Nephron progenitor cell (in vitro differentiated cells): ENCODE data around the gene EIF5B.
A peak's percentile ranks its signal among the peaks of the same experiment; 100 is the strongest.
"Not testable (repeated sequence)": the region's sequence is repeated elsewhere in the genome, so short reads cannot be mapped to it uniquely, and the experiment has no call there.

Source experiments
- DNase-seq: peaks from one replicate; pipeline ENCODE4 v3.0.0; 2021
- H3K27ac Mint-ChIP-seq: 2 replicates; pipeline ENCODE4 v1.8.0; 2021; ENCODE audit warnings: mild to moderate bottlenecking, moderate library complexity, mixed read lengths
- H3K27me3 Mint-ChIP-seq: 2 replicates; pipeline ENCODE4 v1.8.0; 2021; ENCODE audit warnings: mild to moderate bottlenecking, low read depth, mixed read lengths; ENCODE audit not compliant: poor library complexity
- H3K36me3 Mint-ChIP-seq: 2 replicates; pipeline ENCODE4 v1.8.0; 2021; ENCODE audit warnings: low read depth, mixed read lengths
- H3K4me1 Mint-ChIP-seq: 2 replicates; pipeline ENCODE4 v1.8.0; 2021; ENCODE audit warnings: mixed read lengths
- H3K4me3 Mint-ChIP-seq: 2 replicates; pipeline ENCODE4 v1.8.0; 2021; ENCODE audit warnings: mild to moderate bottlenecking, moderate library complexity, mixed read lengths
- H3K9me3 Mint-ChIP-seq: 2 replicates; pipeline ENCODE4 v1.8.0; 2021; ENCODE audit warnings: mild to moderate bottlenecking, moderate library complexity, mixed read lengths
- CTCF ChIP-seq: fragments of 200-600 bp; sonication (generic); IDR thresholded peaks from 2 replicates; pipeline ENCODE4 v1.5.0; 2021; ENCODE audit warnings: antibody characterized with exemption

The EIF5B gene, protein sequence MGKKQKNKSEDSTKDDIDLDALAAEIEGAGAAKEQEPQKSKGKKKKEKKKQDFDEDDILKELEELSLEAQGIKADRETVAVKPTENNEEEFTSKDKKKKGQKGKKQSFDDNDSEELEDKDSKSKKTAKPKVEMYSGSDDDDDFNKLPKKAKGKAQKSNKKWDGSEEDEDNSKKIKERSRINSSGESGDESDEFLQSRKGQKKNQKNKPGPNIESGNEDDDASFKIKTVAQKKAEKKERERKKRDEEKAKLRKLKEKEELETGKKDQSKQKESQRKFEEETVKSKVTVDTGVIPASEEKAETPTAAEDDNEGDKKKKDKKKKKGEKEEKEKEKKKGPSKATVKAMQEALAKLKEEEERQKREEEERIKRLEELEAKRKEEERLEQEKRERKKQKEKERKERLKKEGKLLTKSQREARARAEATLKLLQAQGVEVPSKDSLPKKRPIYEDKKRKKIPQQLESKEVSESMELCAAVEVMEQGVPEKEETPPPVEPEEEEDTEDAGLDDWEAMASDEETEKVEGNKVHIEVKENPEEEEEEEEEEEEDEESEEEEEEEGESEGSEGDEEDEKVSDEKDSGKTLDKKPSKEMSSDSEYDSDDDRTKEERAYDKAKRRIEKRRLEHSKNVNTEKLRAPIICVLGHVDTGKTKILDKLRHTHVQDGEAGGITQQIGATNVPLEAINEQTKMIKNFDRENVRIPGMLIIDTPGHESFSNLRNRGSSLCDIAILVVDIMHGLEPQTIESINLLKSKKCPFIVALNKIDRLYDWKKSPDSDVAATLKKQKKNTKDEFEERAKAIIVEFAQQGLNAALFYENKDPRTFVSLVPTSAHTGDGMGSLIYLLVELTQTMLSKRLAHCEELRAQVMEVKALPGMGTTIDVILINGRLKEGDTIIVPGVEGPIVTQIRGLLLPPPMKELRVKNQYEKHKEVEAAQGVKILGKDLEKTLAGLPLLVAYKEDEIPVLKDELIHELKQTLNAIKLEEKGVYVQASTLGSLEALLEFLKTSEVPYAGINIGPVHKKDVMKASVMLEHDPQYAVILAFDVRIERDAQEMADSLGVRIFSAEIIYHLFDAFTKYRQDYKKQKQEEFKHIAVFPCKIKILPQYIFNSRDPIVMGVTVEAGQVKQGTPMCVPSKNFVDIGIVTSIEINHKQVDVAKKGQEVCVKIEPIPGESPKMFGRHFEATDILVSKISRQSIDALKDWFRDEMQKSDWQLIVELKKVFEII

GRCh38 chr2:99337113-99338028, at the start of gene EIF5B:
Gene EIF5B, plus strand, starts transcription at chr2:99337389. Its CDS starts 166 bp downstream, at chr2:99337555.
- Mint-ChIP-seq H3K36me3 (peaks cover 14% of the 10 kb centered on the region), H3K4me1 (peaks cover 30% of the 10 kb centered on the region), H3K9me3 (no peaks in the 10 kb centered on the region), H3K27ac (no peak within 1 kb of the TSS), H3K4me3 (no peak within 1 kb of the TSS), H3K27me3 (no peaks in the 10 kb centered on the region)
- peak; percentile 94 for DNase-seq
- peak; percentile 42 for TF ChIP-seq CTCF

- no peak overlapping the region for H3K4me3 Mint-ChIP-seq
- DNase-seq: no peak
- H3K27ac Mint-ChIP-seq: no peak overlapping the region
- no peaks in the 10 kb centered on the region for H3K4me1 Mint-ChIP-seq
- no peak for TF ChIP-seq CTCF
- H3K9me3 Mint-ChIP-seq: no peaks in the 10 kb centered on the region
- H3K36me3 Mint-ChIP-seq: peaks cover 39% of the 10 kb centered on the region
- peaks cover 7% of the 10 kb centered on the region for H3K27me3 Mint-ChIP-seq
These were observed 39.2 kb upstream of the EIF5B start for GRCh38 chr2:99297994-99298393.

GRCh38 chr2:99299580-99299979, 37.6 kb upstream of the EIF5B start:
- H3K27ac Mint-ChIP-seq: no peak overlapping the region
- H3K4me3 Mint-ChIP-seq: no peak overlapping the region
- no peak for TF ChIP-seq CTCF
- no peaks in the 10 kb centered on the region for H3K9me3 Mint-ChIP-seq
- H3K27me3 Mint-ChIP-seq: peaks cover 7% of the 10 kb centered on the region
- DNase-seq: no peak
- H3K36me3 Mint-ChIP-seq: peaks cover 53% of the 10 kb centered on the region
- H3K4me1 Mint-ChIP-seq: no peaks in the 10 kb centered on the region

DNA sequence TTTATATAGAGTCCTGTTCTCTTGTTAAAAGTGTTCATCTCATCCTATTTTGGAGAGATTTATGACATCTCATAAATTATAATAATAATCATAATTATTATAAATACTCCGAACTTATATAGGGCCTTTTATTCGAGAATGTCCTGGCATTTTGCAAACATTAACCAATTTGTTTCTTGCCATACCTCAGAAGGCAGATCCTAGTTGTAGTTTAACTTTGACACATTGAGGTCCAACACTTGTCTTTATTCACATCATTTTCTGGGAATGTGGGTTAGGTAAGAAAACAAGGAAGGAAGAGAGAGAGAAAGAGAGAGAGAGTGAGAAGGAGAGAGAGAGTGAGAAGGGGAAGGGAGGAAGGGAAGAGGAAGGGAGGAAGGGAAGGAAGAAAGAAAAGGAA, 36.1 kb upstream of the EIF5B start, which contains the start of gene LYG1:
Gene LYG1 (minus strand): TSS at position 101 of the 400 bp plus-strand sequence. CDS start 5,527 bp downstream, outside the sequence.
- H3K9me3 Mint-ChIP-seq, DNase-seq, H3K4me3 Mint-ChIP-seq, H3K4me1 Mint-ChIP-seq, H3K27me3 Mint-ChIP-seq, H3K27ac Mint-ChIP-seq: not testable (repeated sequence)
- peaks cover 59% of the 10 kb centered on the region for H3K36me3 Mint-ChIP-seq

GRCh38 chr2:99317161-99317872, 19.9 kb upstream of the EIF5B start:
- TF ChIP-seq CTCF: no peak
- no peak overlapping the region for H3K4me3 Mint-ChIP-seq
- peaks cover 68% of the 10 kb centered on the region for H3K36me3 Mint-ChIP-seq
- no peak for DNase-seq
- peak overlapping the region; percentile 27 for H3K27ac Mint-ChIP-seq
- H3K9me3 Mint-ChIP-seq: peaks cover 13% of the 10 kb centered on the region
- H3K27me3 Mint-ChIP-seq: peaks cover 5% of the 10 kb centered on the region
- H3K4me1 Mint-ChIP-seq: no peaks in the 10 kb centered on the region

DNA sequence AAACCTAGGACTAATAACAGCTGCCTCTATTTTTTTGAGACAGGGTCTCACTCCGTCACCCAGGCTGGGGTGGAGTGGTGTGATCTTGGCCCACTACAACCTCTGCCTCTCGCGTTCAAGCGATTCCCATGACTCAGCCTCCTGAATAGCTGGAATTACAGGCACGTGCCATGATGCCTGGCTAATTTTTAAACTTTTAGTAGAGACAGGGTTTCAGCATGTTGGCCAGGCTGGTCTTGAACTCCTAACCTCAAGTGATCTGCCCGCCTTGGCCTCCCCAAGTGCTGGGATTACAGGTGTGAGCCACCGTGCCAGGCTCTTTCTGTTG, 19.4 kb upstream of the EIF5B start:
- not testable (repeated sequence) for H3K27ac Mint-ChIP-seq, H3K4me3 Mint-ChIP-seq, H3K27me3 Mint-ChIP-seq, DNase-seq, H3K4me1 Mint-ChIP-seq
- H3K9me3 Mint-ChIP-seq: peaks cover 13% of the 10 kb centered on the region
- H3K36me3 Mint-ChIP-seq: peaks cover 70% of the 10 kb centered on the region
